NCI-H146 treated with DMSO at 0.1 percent for 48 hours (cell line): Measurements from ENCODE around the gene LCTL.

ENCODE experiments used
- DNase-seq: peaks from one replicate; lab custom pipeline; 2025; ENCODE audit not compliant: unreplicated experiment; lab: John Stamatoyannopoulos, UW

The LCTL gene

DNA sequence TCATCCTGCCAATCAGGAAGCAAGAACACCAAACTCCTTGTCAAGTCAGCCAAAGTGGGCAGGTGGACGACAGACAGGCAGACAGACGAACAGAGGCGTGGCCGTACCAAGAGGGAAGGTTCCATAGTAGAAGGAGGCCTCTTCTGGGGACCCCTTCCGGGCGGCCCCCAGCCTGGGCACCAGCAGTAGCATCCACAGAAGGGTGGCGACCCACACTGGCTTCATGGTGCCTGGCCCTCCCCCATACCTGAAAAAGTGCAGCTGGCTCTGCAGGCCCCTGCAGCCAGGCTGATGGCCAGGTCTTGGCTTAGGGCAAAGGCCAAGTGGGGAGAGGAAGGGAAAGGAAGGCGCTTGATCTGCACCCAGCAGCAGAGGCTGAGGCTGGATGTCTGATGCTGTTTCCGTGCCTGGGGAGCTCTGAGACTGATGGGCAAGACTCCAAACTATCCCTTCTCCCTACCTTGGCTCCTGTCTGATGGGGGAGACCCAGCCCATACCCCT lies 607 bp downstream of the LCTL start:
- DNase-seq: no peak

DNA sequence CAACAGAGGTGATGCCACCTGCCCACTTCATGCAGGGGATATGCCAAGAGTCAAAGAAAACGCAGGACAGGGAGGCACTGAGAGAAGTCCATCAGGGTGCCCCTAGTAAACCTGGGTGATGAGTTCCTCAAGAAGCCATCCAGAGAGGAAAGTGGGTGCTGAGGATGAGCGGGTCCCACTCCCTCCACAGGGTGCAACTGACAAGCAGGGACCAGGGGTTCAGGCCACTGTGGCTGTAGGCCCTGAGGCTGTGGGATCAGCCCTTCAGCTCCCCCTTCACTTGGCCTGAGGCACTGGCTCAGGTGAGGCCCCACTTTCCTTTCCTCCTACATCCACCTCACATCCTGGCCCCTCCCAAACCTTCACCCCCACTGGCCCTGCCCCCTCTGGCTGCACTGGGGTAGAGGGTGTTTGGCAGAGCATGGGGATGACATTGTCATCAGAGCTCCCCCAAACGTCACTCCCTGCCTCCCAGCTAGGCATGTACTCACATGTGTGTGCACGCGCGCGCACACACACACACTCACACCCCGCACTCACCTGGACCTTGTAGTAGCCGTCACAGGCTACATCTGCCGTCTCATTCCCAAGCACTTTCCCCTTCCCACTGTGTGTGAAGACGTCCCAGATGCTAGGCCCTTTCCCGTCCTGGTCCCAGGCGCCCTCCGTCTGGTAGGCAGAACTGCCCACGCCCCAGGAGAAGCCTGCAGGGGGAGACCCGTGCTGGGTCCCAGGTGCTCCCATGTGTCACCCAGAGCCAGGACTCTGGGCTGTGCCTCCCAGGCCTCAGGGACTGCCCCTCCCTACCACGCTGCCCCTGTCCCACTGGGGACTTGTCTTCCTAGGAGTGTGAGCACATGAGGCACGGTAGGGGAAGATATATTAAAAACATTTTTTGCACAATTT lies 1.4 kb downstream of the LCTL start:
- DNase-seq: no peak

DNA sequence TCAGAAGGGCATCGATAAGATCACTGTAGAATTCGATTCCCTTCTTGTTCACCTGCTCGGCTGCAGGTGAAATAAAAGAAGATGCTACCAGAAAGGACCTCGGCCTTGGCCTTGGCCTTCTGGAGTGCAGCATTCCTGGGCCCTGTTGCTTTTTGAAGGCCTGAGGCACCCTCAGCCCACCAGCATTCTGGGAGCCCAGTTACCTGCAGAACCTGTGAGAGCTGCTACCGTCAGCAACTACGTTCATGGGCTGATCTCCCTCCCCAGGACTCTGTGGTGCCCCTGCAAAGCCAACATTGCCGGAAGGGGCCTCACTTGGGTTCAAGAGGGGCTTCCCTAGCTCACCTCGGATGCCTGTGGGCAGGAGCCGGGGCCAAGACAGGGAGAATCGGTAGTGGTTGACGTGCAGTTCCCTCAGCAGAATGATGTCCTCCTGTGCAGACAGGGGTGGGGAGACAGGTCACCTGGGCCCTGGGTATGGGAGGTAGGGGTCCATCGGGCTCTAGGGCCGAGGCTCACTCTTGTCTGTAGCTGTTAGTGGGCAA lies 2.2 kb downstream of the LCTL start:
- no peak for DNase-seq

DNA sequence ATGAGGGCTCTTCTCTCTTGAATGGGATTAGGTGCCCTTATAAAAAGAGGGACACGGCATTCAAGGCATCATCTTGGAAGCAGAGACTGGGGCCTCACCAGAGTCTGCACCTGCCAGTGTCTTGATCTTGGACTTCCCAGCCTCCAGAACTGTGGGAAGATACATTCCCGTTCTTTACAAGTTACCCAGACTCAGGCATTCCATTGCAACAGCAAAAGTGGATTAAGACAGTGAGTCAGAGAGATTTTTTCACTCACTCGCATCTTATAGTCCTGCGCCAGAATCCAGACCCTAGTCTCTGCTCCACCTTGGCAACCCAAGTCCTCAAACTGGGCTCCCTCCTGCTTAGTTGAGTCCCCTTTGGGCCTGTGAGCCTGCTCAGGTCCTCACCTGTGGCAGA lies 2.7 kb downstream of the LCTL start:
- no peak for DNase-seq

DNA sequence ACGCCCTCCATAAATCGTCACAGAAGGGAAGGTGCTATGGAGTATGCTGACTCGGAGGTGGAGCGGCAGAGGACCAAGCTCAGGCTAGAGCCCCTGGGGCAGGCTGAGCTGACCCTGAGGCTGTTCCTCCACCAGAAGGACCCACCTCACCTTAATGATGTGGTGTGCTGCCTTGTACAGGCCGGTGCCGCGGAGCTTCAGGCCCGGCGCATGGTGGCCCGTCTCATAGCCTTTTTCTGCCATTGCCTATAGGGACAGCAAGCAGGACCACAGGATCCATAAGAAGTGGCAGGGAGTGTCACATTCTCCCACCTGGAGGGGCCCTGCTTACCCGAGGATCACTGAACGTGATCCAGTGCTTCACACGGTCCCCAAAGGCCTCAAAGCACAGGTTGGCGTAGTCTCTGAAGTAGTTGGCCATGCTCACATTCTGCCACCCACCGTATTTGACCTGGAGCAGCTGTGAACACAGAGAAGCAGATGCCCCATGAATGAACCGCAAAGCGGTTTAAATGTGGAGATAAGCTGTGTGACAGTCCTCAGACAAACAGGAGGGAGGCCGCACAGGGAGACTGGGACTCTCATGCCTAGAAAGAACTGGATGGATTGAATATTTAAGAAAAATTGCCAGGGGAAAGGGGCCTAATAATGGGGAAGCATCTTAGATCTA lies 4.8 kb downstream of the LCTL start:
- DNase-seq: no peak

DNA sequence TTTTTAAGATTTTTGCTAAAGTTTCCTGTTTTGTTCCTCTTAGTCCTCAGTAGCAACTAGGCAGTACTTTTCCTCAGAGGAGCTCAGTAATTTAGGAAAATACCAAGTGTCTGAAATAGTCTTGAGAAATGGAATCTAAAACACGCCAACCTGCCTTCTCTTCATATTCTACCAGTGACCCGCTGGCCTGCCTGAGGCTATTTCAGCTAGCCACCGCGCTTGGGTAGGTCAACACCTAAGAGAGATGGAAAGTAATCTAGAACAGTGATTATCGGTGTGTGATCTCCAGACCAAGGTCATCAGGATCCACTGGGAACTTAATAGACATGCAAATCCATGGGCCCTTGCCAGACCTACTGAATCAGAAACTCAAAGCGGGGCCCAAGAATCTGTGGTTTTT lies 7.5 kb downstream of the LCTL start:
- DNase-seq: no peak

DNA sequence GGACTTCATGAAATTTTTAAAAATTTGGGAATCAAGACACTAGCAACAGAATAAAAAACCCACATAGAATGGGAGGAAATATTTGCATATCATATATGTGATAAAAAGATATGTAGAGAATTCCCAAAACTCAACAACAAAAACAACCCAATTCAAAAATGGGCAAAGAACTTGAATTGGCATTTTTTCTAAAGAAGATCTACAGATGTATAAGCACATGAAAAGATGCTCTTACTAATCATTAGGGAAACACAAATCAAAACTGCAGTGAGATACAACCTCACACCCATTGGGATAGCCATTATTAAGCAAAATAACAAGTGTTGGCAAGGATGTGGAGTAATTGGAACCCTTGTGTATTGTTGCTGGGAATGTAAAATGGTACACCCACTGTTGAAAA lies 10.1 kb downstream of the LCTL start:
- DNase-seq: no peak

DNA sequence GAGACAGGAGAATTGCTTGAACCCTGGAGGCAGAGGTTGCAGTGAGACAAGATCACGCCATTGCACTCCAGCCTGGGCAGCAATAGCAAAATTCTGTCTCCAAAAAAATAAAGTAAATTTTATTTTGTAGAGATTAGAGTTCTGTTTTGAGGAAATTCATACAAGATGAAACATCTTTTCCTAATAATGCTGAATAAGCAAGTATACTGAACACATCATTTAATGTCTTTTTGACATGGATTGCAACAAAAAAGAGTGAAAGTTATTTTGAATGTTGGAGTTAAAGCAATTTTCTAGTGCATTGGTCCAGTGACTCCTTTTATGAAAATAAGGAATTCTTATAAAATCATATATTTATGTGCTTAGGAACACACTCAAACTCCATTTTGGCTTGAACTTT lies 20.5 kb downstream of the LCTL start:
- DNase-seq: no peak

DNA sequence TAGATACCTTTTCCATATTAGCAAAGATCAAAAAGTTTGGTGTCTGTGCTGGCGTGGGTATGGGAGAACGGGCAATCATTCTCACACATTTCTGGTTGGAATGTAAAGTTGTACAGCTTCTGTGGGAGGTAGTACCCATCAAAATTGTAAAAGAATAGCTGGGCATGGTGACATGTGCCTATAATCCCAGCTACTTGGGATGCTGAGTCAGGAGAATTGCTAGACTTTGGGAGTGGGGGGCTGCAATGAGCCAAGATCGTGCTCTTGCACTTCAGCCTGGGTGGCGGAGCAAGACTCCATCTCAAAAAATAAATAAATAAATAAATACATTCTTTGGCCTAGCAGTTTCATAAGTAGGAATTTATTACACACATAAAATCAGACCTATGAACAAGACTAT lies 22.9 kb downstream of the LCTL start:
- DNase-seq: no peak

DNA sequence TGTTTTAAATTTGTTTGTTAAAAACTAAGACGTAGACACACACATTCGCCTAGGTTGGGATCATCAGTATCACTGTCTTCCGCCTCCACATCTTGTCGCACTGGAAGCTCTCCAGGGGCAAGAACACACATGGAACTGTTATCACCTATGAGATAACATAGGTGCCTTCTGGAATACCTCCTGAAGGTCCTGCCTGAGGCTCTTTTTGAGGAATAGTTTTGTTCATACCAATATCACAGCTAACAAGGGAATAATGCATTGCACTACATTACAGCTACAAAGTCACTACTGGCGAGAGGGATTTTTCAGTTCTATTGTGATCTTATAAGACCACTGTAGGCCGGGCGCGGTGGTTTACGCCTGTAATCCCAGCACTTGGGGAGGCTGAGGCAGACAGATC lies 30.7 kb downstream of the LCTL start:
- DNase-seq: no peak

DNA sequence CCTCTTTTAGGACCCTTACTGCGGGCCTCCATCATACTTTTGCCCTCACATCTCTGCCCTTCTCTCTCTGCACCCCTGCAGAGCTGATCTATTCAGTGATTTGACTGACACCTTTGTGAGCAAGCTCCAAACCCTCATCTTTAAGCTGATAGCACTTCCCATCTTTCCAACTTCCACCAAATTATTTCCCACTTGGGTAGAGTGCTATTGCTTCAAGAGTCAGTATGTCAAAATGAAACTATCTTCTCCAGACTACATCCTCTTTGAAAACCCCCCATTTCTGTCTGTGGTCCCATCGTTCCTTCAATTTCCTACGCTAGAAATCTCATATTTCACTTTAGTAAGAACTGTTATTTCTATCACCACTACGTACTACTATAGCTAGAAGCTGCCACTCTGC lies 41.0 kb downstream of the LCTL start:
- DNase-seq: no peak

DNA sequence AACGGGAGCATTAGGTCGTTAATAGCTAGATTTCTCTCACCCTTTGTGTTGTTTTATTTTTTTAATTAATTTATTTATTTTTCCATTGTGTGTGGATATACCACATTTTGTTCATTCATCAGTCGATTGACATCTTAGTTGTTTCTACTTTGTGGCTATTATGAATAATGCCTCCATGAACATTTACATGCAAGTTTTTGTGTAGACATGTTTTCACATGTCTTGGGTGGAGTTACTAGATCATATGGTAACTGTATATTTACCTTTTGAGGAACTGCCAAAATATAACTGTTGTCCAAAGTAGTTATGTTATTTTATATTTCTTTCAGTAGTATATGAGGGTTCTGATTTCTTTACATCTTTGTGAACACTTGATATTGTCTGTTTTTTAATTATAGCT lies 41.9 kb downstream of the LCTL start:
- DNase-seq: no peak

DNA sequence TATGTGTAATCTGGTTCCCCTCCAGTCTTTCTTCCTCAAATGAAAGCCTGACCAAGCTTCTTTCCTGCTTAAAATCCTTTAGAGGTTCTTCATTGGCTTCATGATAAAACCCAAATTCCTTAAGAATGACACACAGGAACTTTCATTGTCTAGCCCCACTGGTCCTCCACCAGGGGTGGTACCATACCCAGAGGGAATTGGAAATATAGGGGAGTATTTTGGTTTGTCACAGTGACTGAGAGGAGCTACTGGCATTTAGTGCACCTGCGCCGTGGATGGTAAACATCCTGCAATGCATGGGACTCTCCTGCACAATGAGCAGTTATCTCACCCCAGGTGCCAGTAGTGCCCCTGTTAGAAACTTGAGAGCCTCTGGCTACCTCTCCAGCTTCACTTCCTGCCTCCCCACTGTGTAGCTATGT lies 49.9 kb downstream of the LCTL start:
- DNase-seq: no peak

DNA sequence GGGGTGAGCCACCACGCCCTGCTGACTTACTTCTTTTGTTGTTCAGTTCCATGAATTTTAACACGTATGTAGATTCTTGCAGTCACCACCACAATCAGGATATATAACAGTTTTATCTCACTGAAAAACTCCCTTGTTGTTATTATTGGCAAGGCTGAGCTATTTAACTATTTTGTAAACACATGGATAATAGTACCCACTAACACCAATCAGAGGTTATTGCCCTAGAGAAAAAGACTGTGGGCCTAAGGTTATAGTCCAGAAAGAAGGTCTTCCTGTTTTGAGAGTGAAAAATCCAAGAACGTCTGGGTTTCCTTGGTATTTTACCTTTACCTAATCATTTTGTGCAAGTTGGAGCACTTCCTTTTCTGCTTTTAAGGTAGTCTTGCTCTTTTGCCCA lies 51.2 kb downstream of the LCTL start:
- DNase-seq: no peak

DNA sequence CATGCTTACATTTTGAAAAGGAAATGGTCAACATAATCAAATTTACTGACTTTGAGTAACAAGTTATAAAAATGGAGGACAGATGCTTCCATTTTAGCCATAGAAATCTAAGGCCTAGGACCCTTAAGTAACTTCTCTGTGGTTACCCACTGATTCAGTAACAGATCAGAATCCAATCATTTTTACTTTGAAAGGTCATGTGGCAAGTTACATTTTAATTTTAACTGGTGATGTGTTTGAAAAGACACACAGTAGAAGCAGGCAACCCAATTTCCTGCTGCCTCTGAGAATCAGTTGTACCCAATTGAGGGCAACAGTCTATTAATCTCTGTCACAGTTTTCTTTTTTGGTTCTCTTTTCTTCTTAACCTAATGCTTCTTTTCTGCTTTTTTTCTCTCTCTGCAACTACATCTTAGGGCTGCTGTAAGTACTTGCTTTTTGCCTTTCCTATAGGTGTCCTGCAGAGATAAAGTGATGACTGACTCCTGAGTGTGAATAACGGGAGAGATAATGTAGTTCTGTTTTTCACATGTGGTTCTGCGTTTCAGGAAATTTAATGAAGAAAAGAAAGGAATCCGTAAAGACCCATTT lies 57.4 kb downstream of the LCTL start:
- no peak for DNase-seq

DNA sequence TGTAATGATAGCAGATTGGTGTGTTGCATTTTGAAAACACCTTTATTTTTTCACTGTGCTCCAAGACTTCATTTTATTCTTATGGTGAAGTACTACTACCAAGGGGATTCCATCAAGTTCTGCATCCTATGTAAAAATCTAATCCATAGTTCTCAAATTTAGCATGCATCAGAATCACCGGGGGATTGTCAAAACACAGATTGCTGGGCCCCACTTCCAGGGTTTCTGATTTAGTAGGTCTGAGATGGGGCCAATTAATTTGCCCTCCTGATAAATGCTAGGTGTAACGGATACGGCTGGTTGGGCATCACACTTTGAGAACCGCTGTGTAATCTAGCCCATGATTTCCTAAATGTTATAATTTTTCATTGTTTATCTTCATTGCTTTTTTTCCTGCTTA lies 60.0 kb downstream of the LCTL start:
- DNase-seq: no peak

DNA sequence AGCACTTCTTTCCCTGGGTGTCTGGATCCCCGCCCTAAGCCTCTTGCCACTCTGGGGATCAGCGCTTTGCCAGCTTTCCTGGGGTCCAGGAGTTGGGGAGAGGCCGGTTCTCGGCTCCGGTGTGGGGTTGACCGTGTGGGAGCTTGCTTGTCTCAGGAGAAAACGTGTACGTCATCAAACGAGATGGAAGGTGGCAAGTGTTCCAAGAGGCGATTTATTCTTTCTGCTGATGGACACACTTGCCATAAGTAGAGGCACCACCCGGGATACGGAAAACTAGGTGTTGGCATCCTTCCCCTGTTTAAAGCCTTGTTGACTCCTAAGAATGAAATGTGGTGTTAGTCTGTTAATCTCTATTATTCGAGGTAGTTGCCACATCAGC lies 60.4 kb downstream of the LCTL start:
- no peak for DNase-seq

DNA sequence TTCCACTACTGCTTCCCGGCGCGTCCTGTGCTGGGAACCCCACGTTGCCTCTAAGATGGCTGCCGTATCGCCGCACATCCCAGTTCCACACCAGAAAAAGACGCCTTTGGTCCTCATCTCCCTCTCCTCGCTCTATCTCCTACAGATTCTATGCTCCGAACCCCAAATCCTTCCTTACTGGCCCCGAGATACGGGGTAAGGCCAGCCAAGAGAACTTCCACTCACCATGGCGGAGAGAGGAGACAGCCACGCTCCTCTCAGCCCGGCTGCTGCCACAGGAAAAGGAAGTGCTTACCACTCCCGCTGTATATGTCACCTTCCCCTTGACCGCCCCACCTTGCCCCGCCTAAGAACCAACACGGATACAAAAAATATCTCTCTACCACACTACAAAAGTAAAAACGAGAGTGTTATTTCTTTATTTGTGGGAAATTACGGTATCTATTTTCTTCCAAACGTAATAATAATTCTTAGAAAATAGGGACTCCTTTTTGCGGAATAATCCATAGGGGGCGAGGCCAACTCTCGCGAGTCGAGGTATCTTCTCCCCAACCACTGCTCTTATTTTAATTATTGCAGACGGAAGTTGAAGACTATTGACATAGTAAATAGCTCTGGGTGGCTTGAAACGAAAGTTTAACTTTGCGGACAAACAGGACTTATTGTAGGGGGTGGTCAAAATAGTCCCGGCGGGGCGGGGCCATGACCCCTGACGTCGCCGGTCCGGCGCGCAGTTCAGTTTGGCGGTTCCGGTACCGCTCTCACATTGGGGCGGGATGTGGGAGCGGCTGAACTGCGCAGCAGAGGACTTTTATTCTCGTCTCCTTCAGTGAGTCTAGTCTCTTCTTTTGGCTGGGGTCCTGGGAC lies 61.0 kb downstream of the LCTL start, which contains the start of the genes RPL4 and ZWILCH:
Gene RPL4, minus strand, starts transcription at position 293 of the 867 bp plus-strand sequence. Its CDS starts 65 bp downstream, at position 228.
Gene ZWILCH, plus strand, starts transcription at position 764 of the 867 bp plus-strand sequence. Its CDS starts 13 bp downstream, at position 777.
- DNase-seq: peak; percentile 68

DNA sequence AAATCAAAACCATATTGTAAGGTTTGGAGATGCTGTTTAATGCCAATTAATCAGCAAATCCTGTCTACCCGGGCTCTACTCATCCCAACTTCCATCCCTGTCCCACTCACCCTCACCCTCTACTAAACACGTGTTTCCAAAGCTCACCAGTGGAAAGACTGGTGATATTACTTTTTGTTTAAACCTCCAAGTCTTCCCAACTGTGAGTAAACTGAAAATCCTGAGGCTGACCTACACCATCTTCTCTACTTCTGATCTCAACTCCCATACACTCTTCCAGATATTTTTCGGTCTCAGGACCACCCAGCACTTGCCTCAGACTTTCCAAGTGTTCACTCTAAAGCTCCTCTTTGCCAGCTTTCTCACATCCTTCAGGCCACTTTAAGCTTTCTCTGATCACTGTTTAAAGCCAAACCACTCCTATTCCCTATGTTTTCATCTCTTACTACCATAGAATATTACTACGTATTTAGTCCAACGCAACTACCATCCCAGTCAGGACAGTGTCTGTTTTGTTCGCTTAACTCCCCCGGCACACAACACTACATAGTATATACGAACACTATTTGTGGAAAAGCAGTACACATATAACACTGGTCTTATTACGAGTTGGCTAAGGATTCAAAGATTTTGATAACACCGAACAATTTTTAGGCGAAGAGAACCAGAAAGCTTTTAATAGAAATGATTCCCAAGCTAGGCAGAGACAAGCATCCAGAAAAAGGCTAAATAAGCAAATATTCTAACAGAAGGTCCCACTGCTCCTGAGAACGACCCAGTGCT lies 61.8 kb downstream of the LCTL start:
- DNase-seq: no peak
